GM19240 (cell line): ENCODE data around the gene PER2.
A peak's percentile ranks its signal among the peaks of the same experiment; 100 is the strongest.
"Not testable (repeated sequence)": the region's sequence is repeated elsewhere in the genome, so short reads cannot be mapped to it uniquely, and the experiment has no call there.

Experiments used
- DNase-seq: peaks from one replicate; pipeline ENCODE4 v3.0.0; 2011; ENCODE audit warnings: low spot score; ENCODE audit not compliant: insufficient read length

The PER2 gene

GRCh38 chr2:238287737-238288649 lies at the start of gene PER2:
Gene PER2, minus strand, starts transcription at chr2:238288610. Its CDS starts 10,674 bp downstream, at chr2:238277936.
- no peak for DNase-seq

- DNase-seq: no peak
Measured at GRCh38 chr2:238337846-238338245, 49.4 kb upstream of the PER2 start.

- DNase-seq: no peak
Measured at GRCh38 chr2:238336793-238337444, 48.5 kb upstream of the PER2 start.

GRCh38 chr2:238336151-238336550 lies 47.7 kb upstream of the PER2 start:
- DNase-seq: no peak

GRCh38 chr2:238335591-238335990 lies 47.2 kb upstream of the PER2 start:
- not testable (repeated sequence) for DNase-seq

- DNase-seq: no peak
Measured at GRCh38 chr2:238334885-238335284, 46.5 kb upstream of the PER2 start.

GRCh38 chr2:238331916-238332315 lies 43.5 kb upstream of the PER2 start:
- no peak for DNase-seq

GRCh38 chr2:238330391-238330790 lies 42.0 kb upstream of the PER2 start:
- DNase-seq: no peak

GRCh38 chr2:238327751-238328150 lies 39.3 kb upstream of the PER2 start:
- DNase-seq: no peak

- no peak for DNase-seq
Measured at GRCh38 chr2:238326801-238327365, 38.5 kb upstream of the PER2 start.

GRCh38 chr2:238325694-238326093 lies 37.3 kb upstream of the PER2 start:
- no peak for DNase-seq

- not testable (repeated sequence) for DNase-seq
Measured at GRCh38 chr2:238324248-238324647, 35.8 kb upstream of the PER2 start.

GRCh38 chr2:238322001-238322411 lies 33.6 kb upstream of the PER2 start:
- no peak for DNase-seq

GRCh38 chr2:238321467-238321866 lies 33.1 kb upstream of the PER2 start:
- DNase-seq: no peak

- no peak for DNase-seq
Measured at GRCh38 chr2:238320648-238321281, 32.4 kb upstream of the PER2 start.

GRCh38 chr2:238320246-238320647 lies 31.8 kb upstream of the PER2 start, which contains the start of gene TRAF3IP1:
Gene TRAF3IP1, plus strand, starts transcription at chr2:238320518. Its CDS starts 145 bp downstream, at chr2:238320663.
- peak; percentile 96 for DNase-seq

- no peak for DNase-seq
Measured at GRCh38 chr2:238315031-238315595, 26.7 kb upstream of the PER2 start.

- DNase-seq: no peak
Measured at GRCh38 chr2:238314576-238314975, 26.2 kb upstream of the PER2 start.

GRCh38 chr2:238313991-238314350 lies 25.6 kb upstream of the PER2 start:
- no peak for DNase-seq

- no peak for DNase-seq
Measured at GRCh38 chr2:238313289-238313990, 25.0 kb upstream of the PER2 start.

GRCh38 chr2:238310721-238311120 lies 22.3 kb upstream of the PER2 start:
- not testable (repeated sequence) for DNase-seq
